Fibroblast of mammary gland (primary cell): ENCODE data around the gene EXOC3L2.

ENCODE experiments used
- DNase-seq: peaks from one replicate; pipeline ENCODE4 v3.0.0-alpha.2; 2010; ENCODE audit warnings: low read depth
- H3K4me3 ChIP-seq: 2 replicates; pipeline ENCODE4 v1.5.1; 2011; ENCODE audit warnings: low read depth, mild to moderate bottlenecking, low read length, moderate library complexity; ENCODE audit not compliant: control insufficient read depth
- TF ChIP-seq, protein P1 (sequence below): conservative IDR thresholded peaks from 2 replicates; pipeline ENCODE4 v1.5.1; 2011; ENCODE audit warnings: low read depth, low read length, inconsistent platforms; ENCODE audit not compliant: control insufficient read depth, insufficient read depth

The EXOC3L2 gene

DNA sequence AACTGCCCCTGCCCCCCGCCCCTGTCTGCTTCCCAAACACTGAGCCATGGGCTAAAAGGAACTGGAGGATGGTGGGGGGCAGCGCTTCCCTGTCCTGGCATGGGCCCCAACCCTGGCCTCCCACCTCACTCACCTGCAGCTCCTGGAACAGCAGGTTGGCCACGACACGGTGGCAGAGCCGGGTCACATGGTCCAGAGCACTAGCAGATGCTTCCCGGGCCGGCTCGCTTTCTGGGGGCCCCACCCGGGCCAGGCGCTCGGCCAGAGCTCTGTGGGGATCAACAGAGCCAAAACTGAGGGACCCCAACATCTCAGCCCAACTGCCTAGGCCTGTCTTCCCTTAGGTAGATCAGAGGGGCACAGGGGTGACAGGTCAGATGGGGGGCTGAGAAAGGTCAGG is 20.6 kb downstream of the EXOC3L2 start:
- no peak for DNase-seq
- H3K4me3 ChIP-seq = no peak overlapping the region
- TF ChIP-seq, protein P1, sequence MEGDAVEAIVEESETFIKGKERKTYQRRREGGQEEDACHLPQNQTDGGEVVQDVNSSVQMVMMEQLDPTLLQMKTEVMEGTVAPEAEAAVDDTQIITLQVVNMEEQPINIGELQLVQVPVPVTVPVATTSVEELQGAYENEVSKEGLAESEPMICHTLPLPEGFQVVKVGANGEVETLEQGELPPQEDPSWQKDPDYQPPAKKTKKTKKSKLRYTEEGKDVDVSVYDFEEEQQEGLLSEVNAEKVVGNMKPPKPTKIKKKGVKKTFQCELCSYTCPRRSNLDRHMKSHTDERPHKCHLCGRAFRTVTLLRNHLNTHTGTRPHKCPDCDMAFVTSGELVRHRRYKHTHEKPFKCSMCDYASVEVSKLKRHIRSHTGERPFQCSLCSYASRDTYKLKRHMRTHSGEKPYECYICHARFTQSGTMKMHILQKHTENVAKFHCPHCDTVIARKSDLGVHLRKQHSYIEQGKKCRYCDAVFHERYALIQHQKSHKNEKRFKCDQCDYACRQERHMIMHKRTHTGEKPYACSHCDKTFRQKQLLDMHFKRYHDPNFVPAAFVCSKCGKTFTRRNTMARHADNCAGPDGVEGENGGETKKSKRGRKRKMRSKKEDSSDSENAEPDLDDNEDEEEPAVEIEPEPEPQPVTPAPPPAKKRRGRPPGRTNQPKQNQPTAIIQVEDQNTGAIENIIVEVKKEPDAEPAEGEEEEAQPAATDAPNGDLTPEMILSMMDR = no peak

DNA sequence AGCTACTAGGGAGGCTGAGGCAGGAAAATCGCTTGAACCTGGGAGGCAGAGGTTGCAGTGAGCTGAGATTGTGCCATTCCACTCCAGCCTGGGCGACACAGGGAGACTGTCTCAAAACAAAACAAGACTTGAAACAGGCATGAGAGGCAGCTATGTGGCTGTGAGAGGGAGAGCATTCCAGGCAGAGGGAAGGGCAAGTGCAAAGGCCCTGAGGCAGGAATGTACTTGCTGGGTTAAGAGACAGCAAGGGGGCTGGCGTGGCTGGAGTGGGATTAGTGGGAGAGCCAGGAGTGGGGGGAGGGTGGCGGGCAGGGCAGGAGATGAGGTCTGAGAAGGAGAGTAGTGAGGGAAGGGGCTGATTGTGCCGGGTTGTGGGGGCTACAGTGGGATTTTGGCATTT is 21.3 kb downstream of the EXOC3L2 start:
- TF ChIP-seq, protein P1 = no peak
- no peak overlapping the region for H3K4me3 ChIP-seq
- DNase-seq = no peak

DNA sequence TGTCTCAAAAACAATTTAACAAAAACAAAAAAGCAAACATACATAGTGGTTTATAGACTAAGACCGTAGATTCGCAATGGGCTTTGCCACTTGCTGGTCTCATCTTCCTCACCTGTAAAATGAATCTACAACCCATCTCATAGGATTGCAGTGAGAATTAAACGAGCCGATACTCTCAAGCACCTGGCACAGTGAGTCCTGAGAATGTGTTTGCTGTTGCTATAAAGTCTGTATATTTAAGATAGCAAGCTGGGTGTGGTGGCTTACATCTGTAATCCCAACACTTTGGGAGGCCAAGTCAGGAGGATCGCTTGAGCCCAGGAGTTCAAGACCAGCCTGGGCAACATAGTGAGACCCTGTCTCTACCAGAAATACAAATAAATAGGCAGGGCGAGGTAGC is 22.5 kb downstream of the EXOC3L2 start:
- TF ChIP-seq, protein P1 = no peak
- no peak overlapping the region for H3K4me3 ChIP-seq
- no peak for DNase-seq

DNA sequence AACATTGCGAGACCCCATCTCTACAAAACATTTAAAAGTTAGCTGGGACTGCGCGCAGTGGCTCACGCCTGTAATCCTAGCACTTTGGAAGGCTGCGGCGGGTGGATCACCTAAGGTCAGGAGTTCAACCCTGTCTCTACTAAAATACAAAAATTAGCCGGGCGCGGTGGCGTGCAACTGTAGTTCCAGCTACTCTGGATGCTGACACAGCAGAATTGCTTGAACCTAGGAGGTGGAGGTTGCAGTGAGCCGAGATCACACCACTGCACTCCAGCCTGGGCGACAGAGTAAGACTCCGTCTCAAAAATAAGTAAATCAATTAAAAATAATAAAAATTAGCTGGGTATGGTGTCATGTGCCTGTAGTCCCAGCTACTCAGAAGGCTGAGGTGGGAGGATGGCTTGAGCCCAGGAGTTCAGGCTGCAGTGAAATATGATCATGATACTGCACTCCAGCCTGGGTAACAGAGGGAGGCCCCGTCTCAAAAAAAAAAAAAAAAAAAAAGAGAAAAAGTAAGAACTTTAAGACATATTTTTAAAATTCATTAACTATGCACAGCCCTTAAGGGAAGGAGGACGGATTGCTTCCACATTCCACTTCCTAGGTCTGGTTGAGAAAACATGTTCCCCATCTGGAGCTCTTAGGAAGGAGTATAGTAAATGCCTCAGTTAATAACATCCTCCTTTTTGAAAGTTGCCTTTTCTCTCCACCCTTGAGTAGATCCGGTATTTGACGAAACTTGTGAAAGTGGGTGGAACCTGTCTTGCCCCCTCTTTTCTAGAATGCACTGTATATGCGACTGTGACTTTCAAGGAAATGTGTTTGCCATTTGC is 26.1 kb downstream of the EXOC3L2 start:
- DNase-seq = no peak
- TF ChIP-seq, protein P1 = no peak
- no peak overlapping the region for H3K4me3 ChIP-seq

DNA sequence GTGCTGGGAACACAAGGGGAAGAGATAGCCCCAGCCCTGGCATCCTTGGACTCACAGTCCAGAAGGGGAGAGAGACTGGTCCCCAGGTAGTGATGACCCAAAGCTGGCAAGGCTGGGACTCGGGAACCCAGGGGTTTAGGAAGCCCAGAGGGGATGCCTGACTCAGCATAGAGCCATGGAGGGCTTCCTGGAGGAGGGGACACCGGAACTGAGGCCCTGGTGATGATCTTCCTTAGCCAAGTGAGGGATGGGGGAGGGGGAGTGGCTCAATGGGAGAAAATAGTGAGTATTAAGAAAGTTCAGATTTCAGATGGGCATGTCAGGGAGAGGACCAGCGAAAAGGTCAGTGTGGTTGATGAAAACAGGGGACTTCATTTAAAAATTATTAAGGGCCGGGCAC is 26.8 kb downstream of the EXOC3L2 start:
- no peak overlapping the region for H3K4me3 ChIP-seq
- TF ChIP-seq, protein P1 = no peak
- DNase-seq = no peak

DNA sequence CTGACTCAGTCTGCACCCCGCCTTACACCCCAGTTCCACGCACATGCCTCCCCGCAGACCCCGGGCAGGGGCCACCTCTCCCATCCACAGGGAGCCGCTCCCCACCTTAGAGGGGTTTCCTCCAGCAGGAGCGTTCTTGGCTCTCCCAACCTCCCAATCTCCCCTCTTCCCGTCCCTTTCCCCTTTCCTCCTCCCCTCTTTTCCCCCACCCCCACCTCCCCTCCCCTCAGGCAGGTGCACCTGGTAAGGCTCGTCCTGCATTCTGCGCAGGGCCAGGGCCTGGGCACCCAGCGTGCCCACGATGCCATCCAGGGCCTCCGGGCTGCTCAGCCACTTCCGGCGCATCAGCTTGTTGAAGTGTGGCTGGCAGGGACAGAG is 27.3 kb downstream of the EXOC3L2 start:
- no peak for DNase-seq
- TF ChIP-seq, protein P1 = no peak

More for the DNA sequence above, 27.3 kb downstream of the EXOC3L2 start:
- H3K4me3 ChIP-seq = no peak overlapping the region
